ENCODE data around the gene ROBO2.

DNA sequence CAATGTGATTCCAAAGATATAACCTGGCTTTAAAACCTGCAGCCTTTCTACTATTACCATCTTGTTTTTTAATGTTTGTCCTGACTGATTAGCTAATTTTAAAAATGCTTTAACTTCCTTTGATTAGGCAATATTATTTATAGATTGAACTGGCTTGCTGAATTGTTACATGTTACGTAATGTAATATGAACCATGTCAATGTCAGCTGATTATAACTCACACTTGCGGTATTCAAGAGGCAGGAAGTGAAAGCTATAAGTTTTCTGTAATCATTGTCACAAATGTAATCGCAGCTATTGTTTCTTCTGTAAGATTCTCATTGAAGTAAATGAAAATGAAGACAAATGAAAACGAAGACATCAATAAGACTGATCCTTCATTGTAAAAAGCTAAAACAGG, 146.8 kb downstream of the ROBO2 start:
- TF ChIP-seq CHD2 (IDR thresholded peaks at IDR 0.05; ENCODE audit: low read length, partially characterized antibody) (no peak), SMC3 (IDR thresholded peaks at IDR 0.05; ENCODE audit: low read depth, low read length) (no peak), EP300 (IDR thresholded peaks at IDR 0.05; ENCODE audit: borderline replicate concordance in 1 of 2, low read depth in 1 of 2, low read length in 1 of 2) (no peak), MXI1 (IDR thresholded peaks at IDR 0.05; ENCODE audit: low read depth, low read length) (no peak), YY1 (IDR thresholded peaks at IDR 0.05; ENCODE audit: low read depth) (no peak)
- TF ChIP-seq, protein P1, sequence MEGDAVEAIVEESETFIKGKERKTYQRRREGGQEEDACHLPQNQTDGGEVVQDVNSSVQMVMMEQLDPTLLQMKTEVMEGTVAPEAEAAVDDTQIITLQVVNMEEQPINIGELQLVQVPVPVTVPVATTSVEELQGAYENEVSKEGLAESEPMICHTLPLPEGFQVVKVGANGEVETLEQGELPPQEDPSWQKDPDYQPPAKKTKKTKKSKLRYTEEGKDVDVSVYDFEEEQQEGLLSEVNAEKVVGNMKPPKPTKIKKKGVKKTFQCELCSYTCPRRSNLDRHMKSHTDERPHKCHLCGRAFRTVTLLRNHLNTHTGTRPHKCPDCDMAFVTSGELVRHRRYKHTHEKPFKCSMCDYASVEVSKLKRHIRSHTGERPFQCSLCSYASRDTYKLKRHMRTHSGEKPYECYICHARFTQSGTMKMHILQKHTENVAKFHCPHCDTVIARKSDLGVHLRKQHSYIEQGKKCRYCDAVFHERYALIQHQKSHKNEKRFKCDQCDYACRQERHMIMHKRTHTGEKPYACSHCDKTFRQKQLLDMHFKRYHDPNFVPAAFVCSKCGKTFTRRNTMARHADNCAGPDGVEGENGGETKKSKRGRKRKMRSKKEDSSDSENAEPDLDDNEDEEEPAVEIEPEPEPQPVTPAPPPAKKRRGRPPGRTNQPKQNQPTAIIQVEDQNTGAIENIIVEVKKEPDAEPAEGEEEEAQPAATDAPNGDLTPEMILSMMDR (IDR thresholded peaks at IDR 0.05), result no peak
- TF ChIP-seq, protein P2, sequence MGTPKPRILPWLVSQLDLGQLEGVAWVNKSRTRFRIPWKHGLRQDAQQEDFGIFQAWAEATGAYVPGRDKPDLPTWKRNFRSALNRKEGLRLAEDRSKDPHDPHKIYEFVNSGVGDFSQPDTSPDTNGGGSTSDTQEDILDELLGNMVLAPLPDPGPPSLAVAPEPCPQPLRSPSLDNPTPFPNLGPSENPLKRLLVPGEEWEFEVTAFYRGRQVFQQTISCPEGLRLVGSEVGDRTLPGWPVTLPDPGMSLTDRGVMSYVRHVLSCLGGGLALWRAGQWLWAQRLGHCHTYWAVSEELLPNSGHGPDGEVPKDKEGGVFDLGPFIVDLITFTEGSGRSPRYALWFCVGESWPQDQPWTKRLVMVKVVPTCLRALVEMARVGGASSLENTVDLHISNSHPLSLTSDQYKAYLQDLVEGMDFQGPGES (IDR thresholded peaks at IDR 0.05; ENCODE audit: low read depth, low read length), result no peak

Data from SK-N-SH (cell line).